Measurements from ENCODE around the gene DSCAML1. TPM values are rescaled to one million over a fixed set of nuclear protein-coding genes. Genes with fewer than 3 reads are reported as not detected.
A peak's percentile ranks its signal among the peaks of the same experiment; 100 is the strongest.

DSCAML1 gene
- total and polyA plus RNA-seq, 2 of the 8 experiments (the other 6 are each of a cell fraction or from before 2014, with no cell fraction given), result 0.19 to 0.24 TPM

DNA sequence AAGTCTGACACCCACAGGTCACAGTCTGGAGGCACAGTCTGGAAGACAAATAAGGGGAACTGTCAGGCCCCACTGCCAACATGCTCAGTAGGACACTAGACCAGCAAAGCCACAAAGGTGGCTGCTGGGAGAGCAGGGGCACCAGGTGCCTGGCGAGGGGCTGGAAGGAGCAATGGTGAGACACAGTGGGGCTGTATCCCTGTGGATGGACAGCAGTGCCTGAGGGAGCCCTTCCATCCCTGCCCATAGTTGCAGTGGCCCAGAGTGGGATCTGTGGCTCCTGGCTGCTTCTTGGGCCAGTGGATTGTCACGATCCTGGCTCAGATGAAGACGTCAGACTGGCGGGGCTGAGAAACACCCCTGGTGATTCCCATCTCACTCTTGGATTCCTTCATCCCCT lies 154.6 kb downstream of the DSCAML1 start:
- CTCF ChIA-PET (ENCODE audit: partially characterized antibody), result interaction anchor here (1.5 kb wide), 1 partner anchor 198 kb away, joined by 3 read pairs; no protein-coding TSS in a partner anchor
- TF ChIP-seq BRCA1 (IDR thresholded peaks at IDR 0.05; ENCODE audit: low read depth, low read length), result no peak
- TF ChIP-seq BCL11A (IDR thresholded peaks at IDR 0.05; ENCODE audit: low read depth in 2 of 2, low read length in 2 of 2), result no peak
- no peak for TF ChIP-seq TBP (IDR thresholded peaks at IDR 0.05; ENCODE audit: low read depth, low read length)
- no peak for TF ChIP-seq YY1 (IDR thresholded peaks at IDR 0.05; ENCODE audit: low read depth, low read length)
- TF ChIP-seq, protein P1, sequence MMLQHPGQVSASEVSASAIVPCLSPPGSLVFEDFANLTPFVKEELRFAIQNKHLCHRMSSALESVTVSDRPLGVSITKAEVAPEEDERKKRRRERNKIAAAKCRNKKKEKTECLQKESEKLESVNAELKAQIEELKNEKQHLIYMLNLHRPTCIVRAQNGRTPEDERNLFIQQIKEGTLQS (IDR thresholded peaks at IDR 0.05; ENCODE audit: insufficient read depth, low read depth, low read length), result no peak
- no peak for TF ChIP-seq KDM1A (IDR thresholded peaks at IDR 0.05; ENCODE audit: borderline replicate concordance, low read length)
- TF ChIP-seq JUN (IDR thresholded peaks at IDR 0.05; ENCODE audit: low read depth, low read length), result no peak
- TF ChIP-seq GTF2F1 (IDR thresholded peaks at IDR 0.05; ENCODE audit: borderline replicate concordance, low read depth, low read length), result no peak
- no peak for TF ChIP-seq ZNF274 (IDR thresholded peaks at IDR 0.05; ENCODE audit: borderline replicate concordance, extremely low read depth, low read length)
- no peak for TF ChIP-seq CHD2 (IDR thresholded peaks at IDR 0.05; ENCODE audit: low read length)
- TF ChIP-seq, protein P2, sequence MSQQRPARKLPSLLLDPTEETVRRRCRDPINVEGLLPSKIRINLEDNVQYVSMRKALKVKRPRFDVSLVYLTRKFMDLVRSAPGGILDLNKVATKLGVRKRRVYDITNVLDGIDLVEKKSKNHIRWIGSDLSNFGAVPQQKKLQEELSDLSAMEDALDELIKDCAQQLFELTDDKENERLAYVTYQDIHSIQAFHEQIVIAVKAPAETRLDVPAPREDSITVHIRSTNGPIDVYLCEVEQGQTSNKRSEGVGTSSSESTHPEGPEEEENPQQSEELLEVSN (IDR thresholded peaks at IDR 0.05), result no peak
- no peak for TF ChIP-seq PHF8 (conservative IDR thresholded peaks at IDR 0.05; ENCODE audit: low read depth, low read length)
- no peak for TF ChIP-seq MAFK (IDR thresholded peaks at IDR 0.05; ENCODE audit: low read depth, low read length)
- no peak for TF ChIP-seq SP2 (IDR thresholded peaks at IDR 0.05; ENCODE audit: low read length)

More for the DNA sequence above, 154.6 kb downstream of the DSCAML1 start:
- H3K27ac ChIP-seq (ENCODE audit: low read depth, low read length), result no peak overlapping the region
- H4K8ac ChIP-seq (ENCODE audit: extremely low read depth, insufficient read depth, low read length), result no peak overlapping the region
- H3K56ac ChIP-seq (replicated peaks; ENCODE audit: insufficient read length, low read depth, low read length), result no peak overlapping the region
- H3K4me3 ChIP-seq (ENCODE audit: extremely low read depth in 1 of 4, insufficient read depth in 2 of 4, low read depth in 3 of 4, low read length in 4 of 4), result no peak overlapping the region
- no peak overlapping the region for H3K4me2 ChIP-seq (ENCODE audit: insufficient read depth in 1 of 2, low read depth in 2 of 2, low read length in 2 of 2)
- no peak overlapping the region for H3K18ac ChIP-seq (ENCODE audit: extremely low read depth, low read length)
- POLR2A ChIA-PET (ENCODE audit: partially characterized antibody), result no interaction called here
- H4K20me1 ChIP-seq (replicated peaks in 1 of 2; ENCODE audit: control insufficient read depth in 1 of 2, insufficient read depth in 2 of 2, low read length in 2 of 2), result no peaks in the 10 kb centered on the region
- no peaks in the 10 kb centered on the region; a peak in 1 of 7 replicates for H3K27me3 ChIP-seq (replicated peaks in 1 of 4; ENCODE audit: control insufficient read depth in 3 of 4, extremely low read depth in 1 of 4, insufficient read depth in 3 of 4, low read length in 3 of 4)
- peaks cover 0 to 9% (median 2%) of the 10 kb centered on the region in 4 experiments; a peak in 4 of 7 replicates for H3K4me1 ChIP-seq (replicated peaks in 1 of 4; ENCODE audit: control insufficient read depth in 3 of 4, insufficient read depth in 4 of 4, low read length in 3 of 4)
- H2BK120ac ChIP-seq (replicated peaks; ENCODE audit: low read depth, low read length), result no peak overlapping the region
- no peak overlapping the region for H2AFZ ChIP-seq (ENCODE audit: low read length)
- 86% methylated on average over 4 of the region's 4 CpGs; no CpG with 5 or more reads in 1 of the 2 experiments for WGBS, 2 experiments (ENCODE audit: extremely low coverage in 1 of 2, insufficient coverage in 1 of 2, insufficient read length in 1 of 2, insufficient replicate concordance in 2 of 2, low coverage in 1 of 2, low lambda C conversion rate in 2 of 2, missing lambda C conversion rate in 1 of 2)
- H3K9ac ChIP-seq (replicated peaks in 1 of 4; ENCODE audit: extremely low read depth in 1 of 4, low read depth in 3 of 4, low read length in 3 of 4), result no peak overlapping the region
- H3K79me2 ChIP-seq (ENCODE audit: control insufficient read depth in 1 of 2, insufficient read depth in 2 of 2, low read length in 2 of 2), result no peaks in the 10 kb centered on the region
- FAIRE-seq (no peak), DNase-seq (ENCODE audit: low read depth in 1 of 2, low spot score in 2 of 2) (no peak)
- no peak overlapping the region for H2BK5ac ChIP-seq (ENCODE audit: low read depth, low read length)
- H3K14ac ChIP-seq (ENCODE audit: insufficient read length), result no peak overlapping the region
- no peaks in the 10 kb centered on the region for H3K79me1 ChIP-seq (ENCODE audit: low read depth, low read length)
- no peak overlapping the region for H4K91ac ChIP-seq (replicated peaks; ENCODE audit: insufficient read length, low read length)
- no peak overlapping the region for H3K4ac ChIP-seq (replicated peaks; ENCODE audit: insufficient read length, low read depth, low read length)
- no peak overlapping the region for H2BK20ac ChIP-seq (ENCODE audit: low read length)
- no peaks in the 10 kb centered on the region for H3K9me3 ChIP-seq (ENCODE audit: insufficient read depth in 2 of 2, low read depth in 1 of 2, low read length in 1 of 2)
- no peak overlapping the region for H2AK5ac ChIP-seq (ENCODE audit: low read depth, low read length)
- no peaks in the 10 kb centered on the region for H3K36me3 ChIP-seq (ENCODE audit: control insufficient read depth in 2 of 4, insufficient read depth in 4 of 4, low read length in 3 of 4)
- H2BK15ac ChIP-seq (ENCODE audit: low read length), result peak overlapping the region; percentile 29; the same call in 1 of the 2 replicates
- no peak overlapping the region for H2BK12ac ChIP-seq (ENCODE audit: low read depth, low read length)
- no peak overlapping the region for H3K23ac ChIP-seq (ENCODE audit: insufficient read length)
- H4K5ac ChIP-seq (ENCODE audit: insufficient read length, low read depth, low read length), result no peak overlapping the region
- peaks cover 2% of the 10 kb centered on the region; the same call in 1 of the 2 replicates for H3K23me2 ChIP-seq (ENCODE audit: low read depth, low read length)

All from H1 (cell line).